Liver (tissue), 9 donors: Measurements from ENCODE around the gene TRIM32. TPM values are rescaled to one million over a fixed set of nuclear protein-coding genes. Genes with fewer than 3 reads are reported as not detected.

Source experiments
- DNase-seq: peaks from one replicate; pipeline ENCODE4 v3.0.0-alpha.2; 2017; ENCODE audit warnings: low spot score
- H3K27ac ChIP-seq, 2 donors: one replicate each; pipeline ENCODE4 v1.7.0; 2013; ENCODE audit warnings: inconsistent platforms in 2 of 2, low read length in 2 of 2, control low read depth in 1 of 2, low read depth in 1 of 2, mild to moderate bottlenecking in 1 of 2
- H3K27me3 ChIP-seq, 4 donors: one replicate each; pipeline versions ENCODE4 v1.6.1 to v1.7.0; 2013; ENCODE audit warnings: low read length in 3 of 4, inconsistent platforms in 1 of 4, mild to moderate bottlenecking in 1 of 4, moderate library complexity in 1 of 4; ENCODE audit not compliant: control insufficient read depth in 4 of 4, insufficient read depth in 4 of 4
- H3K36me3 ChIP-seq, 4 donors: one replicate each; pipeline versions ENCODE4 v1.6.1 to v1.7.0; 2013; ENCODE audit warnings: low read length in 3 of 4, mild to moderate bottlenecking in 3 of 4, low read depth in 1 of 4, moderate library complexity in 1 of 4; ENCODE audit not compliant: control insufficient read depth in 4 of 4, insufficient read depth in 3 of 4
- H3K4me1 ChIP-seq, 4 donors: one replicate each; pipeline versions ENCODE4 v1.6.1 to v1.7.0; 2013; ENCODE audit warnings: low read length in 3 of 4, mild to moderate bottlenecking in 3 of 4, moderate library complexity in 1 of 4; ENCODE audit not compliant: control insufficient read depth in 4 of 4, insufficient read depth in 4 of 4
- H3K4me3 ChIP-seq, 3 donors: one replicate each; pipeline versions ENCODE4 v1.6.1 to v1.7.0; 2013; ENCODE audit warnings: low read length in 3 of 3, control low read depth in 1 of 3, low read depth in 1 of 3, mild to moderate bottlenecking in 1 of 3
- H3K9ac ChIP-seq, 2 donors: one replicate each; pipeline ENCODE4 v1.7.0; 2013; ENCODE audit warnings: low read length in 2 of 2, mild to moderate bottlenecking in 2 of 2, moderate library complexity in 2 of 2, control low read depth in 1 of 2, low read depth in 1 of 2
- H3K9me3 ChIP-seq, 4 donors: one replicate each; pipeline versions ENCODE4 v1.6.1 to v1.7.0; 2013; ENCODE audit warnings: low read length in 3 of 4; ENCODE audit not compliant: control insufficient read depth in 4 of 4
- ATF3 ChIP-seq: IDR thresholded peaks from 2 replicates; pipeline ENCODE4 v1.6.1; 2016; ENCODE audit warnings: antibody characterized with exemption
- CTCF ChIP-seq: fragments of 150-350 bp; IDR thresholded peaks from 2 replicates; pipeline ENCODE4 v1.5.1; 2017; ENCODE audit warnings: improper control_type of control experiment, low read depth, low read length; ENCODE audit not compliant: missing input control
- EGR1 ChIP-seq, 2 donors: IDR thresholded peaks; 2 replicates each; pipeline ENCODE4 v1.6.1; 2016 to 2018; ENCODE audit warnings: antibody characterized with exemption in 2 of 2, low read depth in 2 of 2
- FOXA1 ChIP-seq: IDR thresholded peaks from 2 replicates; pipeline ENCODE4 v1.6.1; 2016; ENCODE audit warnings: antibody characterized with exemption
- FOXA2 ChIP-seq: IDR thresholded peaks from 2 replicates; pipeline ENCODE4 v1.6.1; 2016; ENCODE audit warnings: antibody characterized with exemption
- GABPA ChIP-seq, 2 donors: IDR thresholded peaks in 1 of 2; conservative IDR thresholded peaks in 1 of 2; 2 replicates each; pipeline ENCODE4 v1.6.1; 2016; ENCODE audit warnings: antibody characterized with exemption in 2 of 2, mild to moderate bottlenecking in 1 of 2, moderate library complexity in 1 of 2
- HNF4A ChIP-seq, 2 donors: conservative IDR thresholded peaks; 2 replicates each; pipeline ENCODE4 v1.6.1; 2016; ENCODE audit warnings: antibody characterized with exemption in 2 of 2, mild to moderate bottlenecking in 2 of 2
- HNF4G ChIP-seq: IDR thresholded peaks from 2 replicates; pipeline ENCODE4 v1.6.1; 2016; ENCODE audit warnings: antibody characterized with exemption
- JUND ChIP-seq, 2 donors: IDR thresholded peaks; 2 replicates each; pipeline ENCODE4 v1.6.1; 2016; ENCODE audit warnings: antibody characterized with exemption in 2 of 2
- MAX ChIP-seq: IDR thresholded peaks from 2 replicates; pipeline ENCODE4 v1.6.1; 2016; ENCODE audit warnings: antibody characterized with exemption
- NR2F2 ChIP-seq: IDR thresholded peaks from 2 replicates; pipeline ENCODE4 v1.6.1; 2016; ENCODE audit warnings: antibody characterized with exemption
- RAD21 ChIP-seq, 2 donors: IDR thresholded peaks; 2 replicates each; pipeline ENCODE4 v1.6.1; 2016; ENCODE audit warnings: antibody characterized with exemption in 2 of 2, mild to moderate bottlenecking in 2 of 2
- REST ChIP-seq: IDR thresholded peaks from 2 replicates; pipeline ENCODE4 v1.6.1; 2016; ENCODE audit warnings: antibody characterized with exemption, mild to moderate bottlenecking
- RXRA ChIP-seq, 2 donors: IDR thresholded peaks; 2 replicates each; pipeline ENCODE4 v1.6.1; 2017 to 2018; ENCODE audit warnings: antibody characterized with exemption in 2 of 2, mild to moderate bottlenecking in 1 of 2
- SP1 ChIP-seq: IDR thresholded peaks from 2 replicates; pipeline ENCODE4 v1.6.1; 2018; ENCODE audit warnings: antibody characterized with exemption, mild to moderate bottlenecking
- TAF1 ChIP-seq: conservative IDR thresholded peaks from 2 replicates; pipeline ENCODE4 v1.6.1; 2016; ENCODE audit warnings: antibody characterized with exemption, mild to moderate bottlenecking
- YY1 ChIP-seq: IDR thresholded peaks from 2 replicates; pipeline ENCODE4 v1.6.1; 2016; ENCODE audit warnings: antibody characterized with exemption, mild to moderate bottlenecking
- ZBTB33 ChIP-seq: IDR thresholded peaks from 2 replicates; pipeline ENCODE4 v1.6.1; 2016; ENCODE audit warnings: antibody characterized with exemption
- WGBS: extraction: QIAGEN DNeasy Blood & Tissue Kit; methylation state at CpG from one replicate; pipeline ENCODE4 v1.1.7; 2013; 5-methylcytosine and 5-hydroxymethylcytosine counted together
- polyA plus RNA-seq, 2 donors: library from polyadenylated mRNA; stranded (reverse) in 1 of 2; unstranded in 1 of 2; fragments of 200-250 nt in 1 of 2; fragments of >200 nt in 1 of 2; fragmentation: Nextera tagmentation in 1 of 2; extraction: Ambion mirVana in 1 of 2; gene quantifications; one replicate each; pipeline versions ENCODE4 v1.2.1 to v1.2.3, GENCODE V29; 2013 to 2015
- total RNA-seq, 2 donors: library from RNA; depleted of rRNA; stranded (reverse); fragments of >200 nt; gene quantifications; one replicate each; pipeline ENCODE4 v1.2.3, GENCODE V29; 2014
- donor health status: healthy.
- donor health status: healthy.
- donor health status: healthy.
- donor health status: healthy.
- donor health status: healthy.

TRIM32 gene
- total and polyA plus RNA-seq, 4 donors = 3.0 to 5.9 (median 3.5) TPM

GRCh38 chr9:116720111-116720510 is 33.0 kb downstream of the TRIM32 start:
- Histone ChIP-seq H3K4me3 (no peak overlapping the region), H3K9ac (no peak overlapping the region), H3K27ac (no peak overlapping the region), H3K4me1 (no peaks in the 10 kb centered on the region), H3K36me3 (no peaks in the 10 kb centered on the region), H3K9me3 (no peaks in the 10 kb centered on the region), H3K27me3 (no peaks in the 10 kb centered on the region)
- TF ChIP-seq GABPA (IDR thresholded peaks at IDR 0.05 in 1 of 2, conservative IDR thresholded peaks at IDR 0.05 in 1 of 2) (no peak), CTCF (no peak), HNF4G (no peak), FOXA1 (no peak), RAD21 (IDR thresholded peaks at IDR 0.05) (no peak), EGR1 (IDR thresholded peaks at IDR 0.05; ENCODE audit: low read depth in 2 of 2) (no peak), YY1 (no peak), ZBTB33 (no peak), REST (no peak), HNF4A (conservative IDR thresholded peaks at IDR 0.05) (no peak), JUND (IDR thresholded peaks at IDR 0.05) (no peak), FOXA2 (no peak), MAX (no peak), ATF3 (no peak)
- DNase-seq = no peak
- WGBS = 67% methylated on average over 2 of the region's 2 CpGs

- Histone ChIP-seq H3K9me3 (no peaks in the 10 kb centered on the region), H3K27me3 (no peaks in the 10 kb centered on the region), H3K9ac (no peak overlapping the region), H3K27ac (no peak overlapping the region), H3K36me3 (no peaks in the 10 kb centered on the region), H3K4me3 (no peak overlapping the region), H3K4me1 (no peaks in the 10 kb centered on the region)
- TF ChIP-seq HNF4A (conservative IDR thresholded peaks at IDR 0.05) = no peak
- TF ChIP-seq GABPA (IDR thresholded peaks at IDR 0.05 in 1 of 2, conservative IDR thresholded peaks at IDR 0.05 in 1 of 2) = no peak
- no peak for TF ChIP-seq ATF3
- TF ChIP-seq TAF1 = no peak
- TF ChIP-seq FOXA1 = no peak
- TF ChIP-seq CTCF = no peak
- TF ChIP-seq MAX = no peak
- TF ChIP-seq RXRA (IDR thresholded peaks at IDR 0.05) = no peak
- TF ChIP-seq EGR1 (IDR thresholded peaks at IDR 0.05; ENCODE audit: low read depth in 2 of 2) = no peak
- no peak for TF ChIP-seq JUND (IDR thresholded peaks at IDR 0.05)
- TF ChIP-seq YY1 = no peak
- no peak for TF ChIP-seq SP1
- TF ChIP-seq NR2F2 = no peak
- TF ChIP-seq HNF4G = no peak
- no peak for DNase-seq
- 97% methylated on average over 3 of the region's 3 CpGs for WGBS
Observed at GRCh38 chr9:116721411-116721810, 34.3 kb downstream of the TRIM32 start.
